NCI-H2171 (cell line): Measurements from ENCODE around the gene MAGEC3.

ENCODE experiments used
- DNase-seq: peaks from one replicate; lab custom pipeline; 2025; lab: John Stamatoyannopoulos, UW

MAGEC3 gene

DNA sequence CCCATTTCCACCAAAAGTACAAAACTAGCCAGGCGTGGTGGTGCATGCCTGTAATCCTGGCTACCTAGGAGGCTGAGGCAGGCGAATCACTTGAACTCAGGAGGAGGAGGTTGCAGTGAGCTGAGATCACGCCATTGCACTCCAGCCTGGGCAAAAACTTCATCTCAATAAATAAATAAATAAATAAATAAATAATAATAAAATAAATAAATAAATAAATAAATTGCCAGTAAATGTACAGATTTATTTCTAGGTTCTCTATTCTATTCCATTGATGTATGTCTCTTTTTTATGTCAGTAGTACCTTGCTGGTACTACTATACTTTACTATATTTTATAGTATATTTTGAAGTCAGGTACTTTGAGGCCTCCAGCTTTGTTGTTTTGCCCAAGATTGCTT is 109.2 kb downstream of the MAGEC3 start:
- DNase-seq = no peak
